Nephron (organoid): ENCODE measurements around the gene WNT3A.

Experiments
- H3K27ac Mint-ChIP-seq, 3 experiments: 2 replicates each; pipeline ENCODE4 v1.8.0; 2020; ENCODE audit warnings: mixed read lengths in 3 of 3, mild to moderate bottlenecking in 2 of 3, moderate library complexity in 1 of 3
- H3K27me3 Mint-ChIP-seq: 2 replicates; pipeline ENCODE4 v1.8.0; 2021; ENCODE audit warnings: low read depth, mild to moderate bottlenecking, moderate library complexity, mixed read lengths
- H3K36me3 Mint-ChIP-seq: 2 replicates; pipeline ENCODE4 v1.8.0; 2020; ENCODE audit warnings: low read depth, mixed read lengths
- H3K4me1 Mint-ChIP-seq: 2 replicates; pipeline ENCODE4 v1.8.0; 2020; ENCODE audit warnings: mixed read lengths
- H3K4me3 Mint-ChIP-seq, 3 experiments: 2 replicates each; pipeline ENCODE4 v1.8.0; 2020; ENCODE audit warnings: mild to moderate bottlenecking in 3 of 3, mixed read lengths in 3 of 3, moderate library complexity in 2 of 3
- H3K9me3 Mint-ChIP-seq: 2 replicates; pipeline ENCODE4 v1.8.0; 2020; ENCODE audit warnings: mixed read lengths
- TF ChIP-seq, protein P1 (sequence below), 3 experiments: fragments of 200-600 bp; sonication (generic); IDR thresholded peaks; one replicate each; pipeline ENCODE4 v1.5.0; 2021; ENCODE audit warnings: antibody characterized with exemption in 3 of 3; ENCODE audit not compliant: unreplicated experiment in 3 of 3

Gene WNT3A

DNA sequence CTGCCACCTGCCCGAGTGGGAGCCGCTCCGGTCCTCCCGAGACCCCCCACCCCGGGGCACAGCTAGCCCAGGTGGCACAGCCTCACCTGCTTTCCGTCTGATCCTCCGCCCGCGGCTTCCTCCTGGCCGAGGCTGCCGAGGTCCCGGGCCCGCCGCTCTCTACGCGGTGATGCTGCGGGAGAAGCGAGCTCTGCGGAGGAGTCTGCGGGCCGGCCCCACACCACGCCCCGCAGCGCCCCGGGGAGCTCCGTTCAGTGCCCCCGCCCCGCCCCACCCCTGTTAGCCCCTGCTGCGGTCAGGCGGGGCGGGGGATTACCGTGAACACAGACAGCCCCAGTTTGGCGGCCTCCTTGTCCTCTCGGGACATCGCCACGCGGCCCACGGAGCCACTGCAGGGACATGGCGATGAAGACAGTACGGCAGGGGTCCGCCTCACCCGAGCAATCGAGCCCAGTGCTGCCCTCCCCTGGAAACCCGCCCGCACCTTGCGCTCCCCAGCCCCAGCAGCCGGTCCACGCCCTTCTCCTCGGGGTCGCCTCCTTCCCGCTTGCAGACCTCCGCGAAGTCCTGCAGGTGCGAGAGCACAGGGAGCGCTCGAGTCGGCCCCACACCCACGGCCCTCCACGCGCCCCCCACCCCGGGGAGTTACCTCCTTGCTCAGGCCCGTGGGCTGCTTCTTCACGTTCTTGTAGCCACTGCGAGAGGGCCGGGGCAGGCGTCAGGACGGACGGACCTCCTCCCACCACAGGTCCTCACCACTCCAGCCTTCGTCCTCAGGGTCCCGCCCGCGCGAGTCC is 95.4 kb downstream of the WNT3A start:
- Mint-ChIP-seq H3K36me3 (peaks cover 39% of the 10 kb centered on the region), H3K4me3 (peak overlapping the region; percentile 75 to 85 (median 82)), H3K4me1 (peaks cover 11% of the 10 kb centered on the region), H3K27me3 (no peaks in the 10 kb centered on the region), H3K27ac (no peak overlapping the region), H3K9me3 (no peaks in the 10 kb centered on the region)
- TF ChIP-seq, protein P1, sequence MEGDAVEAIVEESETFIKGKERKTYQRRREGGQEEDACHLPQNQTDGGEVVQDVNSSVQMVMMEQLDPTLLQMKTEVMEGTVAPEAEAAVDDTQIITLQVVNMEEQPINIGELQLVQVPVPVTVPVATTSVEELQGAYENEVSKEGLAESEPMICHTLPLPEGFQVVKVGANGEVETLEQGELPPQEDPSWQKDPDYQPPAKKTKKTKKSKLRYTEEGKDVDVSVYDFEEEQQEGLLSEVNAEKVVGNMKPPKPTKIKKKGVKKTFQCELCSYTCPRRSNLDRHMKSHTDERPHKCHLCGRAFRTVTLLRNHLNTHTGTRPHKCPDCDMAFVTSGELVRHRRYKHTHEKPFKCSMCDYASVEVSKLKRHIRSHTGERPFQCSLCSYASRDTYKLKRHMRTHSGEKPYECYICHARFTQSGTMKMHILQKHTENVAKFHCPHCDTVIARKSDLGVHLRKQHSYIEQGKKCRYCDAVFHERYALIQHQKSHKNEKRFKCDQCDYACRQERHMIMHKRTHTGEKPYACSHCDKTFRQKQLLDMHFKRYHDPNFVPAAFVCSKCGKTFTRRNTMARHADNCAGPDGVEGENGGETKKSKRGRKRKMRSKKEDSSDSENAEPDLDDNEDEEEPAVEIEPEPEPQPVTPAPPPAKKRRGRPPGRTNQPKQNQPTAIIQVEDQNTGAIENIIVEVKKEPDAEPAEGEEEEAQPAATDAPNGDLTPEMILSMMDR (IDR thresholded peaks at IDR 0.05; ENCODE audit: unreplicated experiment in 3 of 3) = no peak

DNA sequence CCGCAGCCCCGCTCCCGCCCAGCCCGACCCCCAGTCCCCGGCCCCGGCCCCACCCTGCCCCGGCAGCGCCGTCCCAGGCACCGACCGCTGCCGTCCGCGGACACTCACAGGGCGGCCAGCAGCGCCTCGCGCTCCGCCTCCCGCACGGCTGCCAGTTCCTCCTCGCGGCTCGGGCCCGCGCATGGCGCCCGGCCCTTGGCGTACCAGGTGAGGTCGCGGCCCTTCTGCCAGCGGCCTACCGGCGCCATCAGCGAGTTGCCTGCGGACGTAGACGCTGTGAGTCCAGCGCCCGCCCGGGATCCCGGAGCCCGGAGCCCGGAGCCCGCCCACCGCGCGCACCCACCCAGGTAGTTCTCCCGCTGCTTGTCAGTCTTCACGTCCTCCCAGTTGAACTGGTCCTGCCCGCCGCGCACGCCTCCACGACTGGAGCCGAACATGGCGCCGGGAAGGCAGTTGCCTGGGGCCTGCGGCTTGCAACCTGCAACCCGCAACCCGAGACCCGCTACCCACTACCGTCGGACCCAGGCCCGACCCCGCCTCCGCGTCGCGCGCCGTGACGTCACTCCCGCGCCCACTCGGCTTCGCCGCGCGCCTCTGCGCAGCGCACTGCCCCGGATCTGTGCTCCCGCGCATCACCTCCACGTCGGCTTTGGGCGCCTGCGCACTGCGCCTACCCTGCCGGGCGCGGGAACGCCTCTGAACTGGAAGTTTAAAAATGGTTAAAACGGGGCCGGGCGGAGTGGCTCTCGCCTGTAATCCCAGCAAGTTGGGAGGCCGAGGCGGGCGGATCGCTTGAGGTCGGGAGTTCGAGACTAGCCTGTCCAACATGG is 96.2 kb downstream of the WNT3A start, which contains the start of gene C1orf35:
Gene C1orf35, minus strand, starts transcription at position 535 of the 830 bp plus-strand sequence. Its CDS starts 98 bp downstream, at position 437.
- H3K4me3 Mint-ChIP-seq = peak within 1 kb of the TSS; percentile 93 to 95 (median 93)
- H3K27ac Mint-ChIP-seq = peak within 1 kb of the TSS; percentile 81 to 94 (median 93)
- H3K9me3 Mint-ChIP-seq = no peaks in the 10 kb centered on the region
- TF ChIP-seq, protein P1 (IDR thresholded peaks at IDR 0.05; ENCODE audit: unreplicated experiment in 3 of 3) = no peak
- H3K27me3 Mint-ChIP-seq = no peaks in the 10 kb centered on the region
- H3K36me3 Mint-ChIP-seq = peaks cover 31% of the 10 kb centered on the region
- peaks cover 11% of the 10 kb centered on the region for H3K4me1 Mint-ChIP-seq

DNA sequence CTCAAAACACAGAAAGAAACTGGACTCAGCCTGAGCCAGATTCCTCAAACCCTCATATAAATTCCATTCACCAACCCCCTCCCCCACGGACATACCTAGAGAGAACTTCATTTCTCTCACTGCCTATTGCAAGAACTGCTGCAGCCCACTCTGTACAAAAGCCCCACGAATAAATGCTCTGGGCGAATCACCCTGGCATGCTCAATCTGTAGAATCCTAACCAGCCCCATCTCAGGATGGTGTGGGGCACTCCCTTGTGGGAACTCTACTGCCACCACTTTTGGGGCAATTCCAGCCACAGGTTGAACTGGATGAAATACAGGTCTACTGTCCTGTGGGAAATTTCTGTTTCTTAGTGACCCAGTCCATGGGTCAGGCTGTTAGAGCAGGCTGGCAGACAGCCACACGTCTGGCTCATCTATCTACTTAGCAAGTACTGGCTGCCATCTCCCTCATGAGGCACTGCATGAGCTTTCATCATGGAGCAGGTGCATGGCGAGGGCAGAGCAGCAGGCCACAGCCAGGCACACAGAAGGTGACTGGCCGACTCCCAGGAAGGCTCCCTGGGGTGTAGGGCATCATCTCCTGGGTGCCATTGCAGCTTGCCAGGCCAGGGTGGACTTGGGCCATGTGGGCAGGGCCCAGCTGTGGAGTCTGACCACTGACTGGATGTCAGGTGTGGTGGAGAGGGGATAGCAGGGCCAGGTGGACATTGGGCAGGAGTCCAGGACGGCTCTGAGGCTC is 97.9 kb downstream of the WNT3A start:
- no peaks in the 10 kb centered on the region for H3K9me3 Mint-ChIP-seq
- no peaks in the 10 kb centered on the region for H3K27me3 Mint-ChIP-seq
- TF ChIP-seq, protein P1 (IDR thresholded peaks at IDR 0.05; ENCODE audit: unreplicated experiment in 3 of 3) = no peak
- H3K4me1 Mint-ChIP-seq = peaks cover 17% of the 10 kb centered on the region
- H3K27ac Mint-ChIP-seq = peak overlapping the region; percentile 72 to 92 (median 85)
- peak overlapping the region; percentile 93 to 95 (median 93) for H3K4me3 Mint-ChIP-seq
- peaks cover 17% of the 10 kb centered on the region for H3K36me3 Mint-ChIP-seq

DNA sequence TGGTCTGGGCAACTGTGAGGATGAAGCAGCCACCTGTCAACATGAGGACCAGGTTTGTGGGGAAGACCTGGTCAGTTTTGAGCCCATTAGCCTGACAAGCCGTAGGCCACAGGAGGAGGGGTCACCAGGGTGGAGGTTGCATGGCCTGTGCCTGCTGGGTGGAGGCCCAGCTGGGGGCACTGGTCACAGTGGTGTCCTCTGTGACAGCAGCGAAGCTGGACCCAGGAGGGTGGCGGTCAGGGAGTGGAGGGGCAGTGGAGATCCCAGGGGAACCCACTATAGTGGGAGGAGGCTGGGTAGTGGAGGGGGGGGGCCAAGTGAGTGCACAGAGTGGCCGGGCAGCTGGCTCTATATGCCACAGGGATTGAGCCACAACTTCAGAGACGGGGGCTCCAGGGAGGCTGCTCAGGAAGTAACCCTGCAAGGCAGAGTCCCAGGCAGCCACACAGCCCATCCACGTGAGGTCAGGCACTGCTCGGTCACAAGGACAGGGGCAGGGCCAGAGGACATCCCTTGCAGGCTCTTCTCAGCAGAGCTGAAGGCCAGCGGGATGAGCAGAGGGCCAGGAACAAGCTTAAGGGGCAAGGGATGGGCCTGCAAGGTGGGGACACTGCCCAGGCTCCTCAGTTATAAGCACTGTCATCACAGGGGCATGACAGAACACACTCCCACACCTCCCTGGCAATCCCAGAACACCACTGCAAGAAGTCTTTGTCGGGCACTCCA is 98.6 kb downstream of the WNT3A start:
- peak overlapping the region; percentile 93 to 95 (median 93) for H3K4me3 Mint-ChIP-seq
- no peak overlapping the region for H3K27ac Mint-ChIP-seq
- peaks cover 17% of the 10 kb centered on the region for H3K36me3 Mint-ChIP-seq
- H3K27me3 Mint-ChIP-seq = no peaks in the 10 kb centered on the region
- peaks cover 24% of the 10 kb centered on the region for H3K4me1 Mint-ChIP-seq
- TF ChIP-seq, protein P1 (IDR thresholded peaks at IDR 0.05; ENCODE audit: unreplicated experiment in 3 of 3) = no peak
- no peaks in the 10 kb centered on the region for H3K9me3 Mint-ChIP-seq
